ENCODE measurements around the gene NTRK3.

Gene NTRK3

DNA sequence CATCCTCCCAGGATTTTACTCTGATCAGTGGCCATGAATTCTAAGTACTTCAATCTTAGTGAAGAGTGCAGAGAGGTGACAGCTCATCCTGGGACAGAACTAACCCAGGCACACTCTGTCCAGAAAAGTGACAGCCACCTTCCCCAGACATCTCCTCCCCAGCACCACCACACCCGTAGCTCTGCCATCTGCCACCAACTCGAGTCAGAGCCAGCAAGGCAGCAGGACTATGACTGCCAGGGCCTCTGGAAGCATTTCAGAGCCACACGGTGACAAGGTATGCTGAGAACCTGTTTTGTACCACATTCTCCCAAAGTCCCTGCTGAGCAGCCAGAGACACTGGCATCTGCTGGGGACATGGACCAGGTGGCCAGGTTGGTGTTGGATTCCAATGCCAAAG, 71.0 kb downstream of the NTRK3 start:
- DNase-seq (ENCODE audit: low read depth in 2 of 2) = no peak

DNA sequence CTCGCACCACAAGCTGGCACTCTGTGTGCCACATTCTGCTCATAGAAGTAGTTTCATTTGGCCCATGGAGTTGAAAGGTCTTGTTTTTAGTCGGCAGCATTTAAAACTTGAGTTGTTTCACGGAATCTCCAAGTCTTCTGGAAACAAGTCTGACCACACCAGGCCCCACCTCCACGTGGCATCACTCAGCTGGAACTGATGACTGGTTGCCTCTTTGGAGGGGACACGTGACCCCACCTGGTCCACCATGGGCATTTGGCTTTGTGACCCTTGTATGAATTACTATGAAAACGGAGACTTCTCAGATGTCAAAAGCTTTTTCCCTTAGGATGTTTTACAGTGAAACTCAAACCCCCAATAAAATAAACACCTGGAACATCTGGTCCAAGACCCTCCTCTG, 74.9 kb downstream of the NTRK3 start:
- no peak for DNase-seq (ENCODE audit: low read depth in 2 of 2)

DNA sequence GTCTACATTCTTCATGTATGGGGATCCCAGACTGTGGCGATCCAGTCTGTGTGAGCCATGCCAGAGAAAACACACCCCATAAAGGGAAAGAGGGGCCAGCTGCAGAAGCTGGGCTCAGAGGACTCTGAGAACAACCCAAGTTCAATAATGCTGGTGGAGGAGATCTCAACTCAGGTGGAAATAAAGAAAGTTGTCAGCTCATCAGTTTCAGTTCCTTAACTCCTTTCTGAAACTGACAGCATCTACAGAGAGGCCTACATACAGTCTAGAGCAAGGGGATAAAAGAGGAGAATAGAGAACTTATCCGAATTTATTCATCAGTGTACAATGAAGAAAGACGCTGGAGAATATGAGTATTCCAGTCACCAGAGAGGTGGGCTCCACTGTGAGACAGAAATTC, 77.0 kb downstream of the NTRK3 start:
- no peak for DNase-seq (ENCODE audit: low read depth in 2 of 2)

GRCh38 chr15:88178631-88179030, 77.9 kb downstream of the NTRK3 start:
- no peak for DNase-seq (ENCODE audit: low read depth in 2 of 2)

GRCh38 chr15:88177451-88177850, 79.1 kb downstream of the NTRK3 start:
- DNase-seq (ENCODE audit: low read depth in 2 of 2) = no peak

GRCh38 chr15:88174571-88174970, 82.0 kb downstream of the NTRK3 start:
- no peak for DNase-seq (ENCODE audit: low read depth in 2 of 2)

GRCh38 chr15:88166082-88166993, 90.2 kb downstream of the NTRK3 start:
- no peak for DNase-seq (ENCODE audit: low read depth in 2 of 2)

DNA sequence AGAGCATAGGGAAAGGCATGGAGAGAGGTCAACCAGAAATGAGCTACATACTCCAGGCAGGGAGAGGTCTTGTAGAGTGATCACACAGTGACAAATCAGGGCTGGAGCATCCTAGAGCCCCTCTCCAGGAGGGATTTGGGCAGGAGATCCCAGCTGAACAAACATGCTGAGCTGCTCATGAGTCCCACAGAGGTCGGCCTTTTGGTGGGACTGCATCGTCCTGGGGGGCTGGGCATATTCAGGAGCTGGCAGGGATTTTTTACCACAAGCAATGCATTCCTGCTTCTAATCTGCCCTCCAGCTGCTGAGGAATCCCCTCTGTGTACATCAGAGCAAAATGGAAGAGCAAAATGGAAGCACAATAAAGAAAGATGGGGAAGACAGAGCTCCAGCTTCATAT, 94.9 kb downstream of the NTRK3 start:
- no peak for DNase-seq (ENCODE audit: low read depth in 2 of 2)

GRCh38 chr15:88155310-88155709, 101.2 kb downstream of the NTRK3 start:
- DNase-seq (ENCODE audit: low read depth in 2 of 2) = no peak

GRCh38 chr15:88152672-88153071, 103.9 kb downstream of the NTRK3 start:
- no peak for DNase-seq (ENCODE audit: low read depth in 2 of 2)

DNA sequence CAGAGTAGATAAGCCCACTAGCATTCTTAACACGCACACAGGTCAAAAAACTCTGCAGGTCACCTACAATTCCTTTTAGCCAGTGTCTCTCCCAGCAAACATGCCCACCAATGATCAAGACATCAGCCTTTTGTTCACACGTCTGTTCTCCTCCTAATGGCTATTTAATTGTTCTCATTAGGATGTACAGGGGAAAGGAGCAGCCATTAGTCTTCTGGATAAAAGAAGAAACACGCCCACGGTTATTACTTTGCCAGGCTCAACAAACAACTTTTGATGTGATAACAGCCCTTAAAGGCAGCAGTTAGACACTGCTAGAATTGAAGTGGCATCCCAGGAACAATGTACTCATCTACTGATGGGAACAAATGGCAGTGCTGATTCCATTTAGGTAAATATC, 108.8 kb downstream of the NTRK3 start:
- DNase-seq (ENCODE audit: low read depth in 2 of 2) = no peak

GRCh38 chr15:88144921-88145653, 111.5 kb downstream of the NTRK3 start:
- DNase-seq (ENCODE audit: low read depth in 2 of 2) = no peak

GRCh38 chr15:88142121-88142520, 114.4 kb downstream of the NTRK3 start:
- no peak for DNase-seq (ENCODE audit: low read depth in 2 of 2)

- DNase-seq (ENCODE audit: low read depth in 2 of 2) = no peak
Observed at GRCh38 chr15:88141269-88141889, 115.2 kb downstream of the NTRK3 start.

GRCh38 chr15:88140398-88140797, 116.1 kb downstream of the NTRK3 start:
- no peak for DNase-seq (ENCODE audit: low read depth in 2 of 2)

DNA sequence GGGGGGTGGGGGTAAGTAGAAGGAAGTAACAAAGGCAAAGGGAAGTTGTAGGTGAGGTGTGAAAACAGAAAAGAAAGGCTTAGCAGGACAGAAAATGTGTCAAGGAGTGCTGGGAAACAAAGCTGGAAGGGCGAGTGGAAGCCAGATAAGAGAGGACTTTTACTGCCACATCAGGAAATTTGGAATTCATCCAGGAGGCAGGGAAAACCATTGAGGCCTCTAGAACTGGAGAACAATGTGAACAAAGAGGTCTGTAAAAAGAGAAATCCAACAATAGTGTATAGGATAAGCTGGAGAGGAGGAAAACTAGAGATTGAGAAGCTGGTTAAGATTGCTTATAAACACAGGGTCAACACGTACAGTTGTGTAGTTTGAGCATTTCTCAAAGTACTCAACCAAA, 116.6 kb downstream of the NTRK3 start:
- DNase-seq (ENCODE audit: low read depth in 2 of 2) = no peak

DNA sequence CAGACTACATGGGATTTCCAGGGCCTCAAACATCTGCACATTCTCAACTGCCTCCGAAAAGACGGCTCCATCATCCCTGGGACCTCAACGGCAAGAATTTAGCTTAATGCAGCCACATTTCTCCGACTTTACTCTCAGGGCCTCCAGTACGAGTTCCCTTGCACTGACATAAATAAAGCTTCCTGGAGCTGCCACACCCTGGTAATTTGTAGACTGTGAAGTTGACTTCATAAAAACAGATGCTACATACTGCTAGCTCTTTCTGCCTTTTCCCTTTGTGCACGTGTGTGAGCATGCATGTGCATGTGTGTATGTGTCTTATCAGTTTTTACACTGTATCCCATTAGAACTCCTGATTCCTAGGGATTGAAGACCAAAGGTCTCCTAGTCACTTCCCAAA, 122.7 kb downstream of the NTRK3 start:
- no peak for DNase-seq (ENCODE audit: low read depth in 2 of 2)

- DNase-seq (ENCODE audit: low read depth in 2 of 2) = no peak
Observed at GRCh38 chr15:88132499-88132898, 124.0 kb downstream of the NTRK3 start.

DNA sequence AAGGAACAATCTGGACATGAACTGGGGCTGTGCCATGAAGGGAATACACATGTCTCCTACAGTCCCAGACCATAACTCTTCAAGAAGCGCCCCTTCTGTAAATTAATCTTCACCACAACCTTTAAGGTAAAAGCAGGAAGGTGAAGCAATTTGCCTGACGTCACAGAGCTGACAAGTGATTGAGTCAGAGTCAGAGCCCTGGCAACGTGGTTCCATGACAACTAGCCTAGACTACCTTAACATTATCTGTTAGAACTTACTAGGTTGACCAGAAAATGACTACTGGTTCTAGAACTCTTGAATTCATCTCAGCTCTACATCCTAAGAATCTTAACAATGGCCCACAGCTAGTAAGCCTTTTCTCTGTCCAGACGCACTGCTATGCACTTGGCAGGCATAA, 124.6 kb downstream of the NTRK3 start:
- DNase-seq (ENCODE audit: low read depth in 2 of 2) = no peak

DNA sequence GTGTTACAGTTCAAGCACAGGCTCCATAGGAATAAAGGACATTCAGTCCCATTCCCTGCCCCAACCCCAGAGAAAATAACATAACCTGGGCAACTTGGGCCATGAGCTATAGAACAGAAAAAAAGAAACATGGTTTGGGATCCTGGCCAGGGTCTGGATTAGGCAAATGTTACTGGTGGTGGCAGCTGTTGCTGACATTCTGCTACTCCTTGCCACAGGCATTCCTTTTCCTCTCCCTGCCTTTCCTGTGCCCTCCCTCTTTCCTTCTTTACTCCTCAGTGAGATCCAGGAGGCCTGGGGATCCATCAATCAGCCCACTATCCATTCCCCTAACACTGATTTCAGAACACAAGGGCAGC, 129.1 kb downstream of the NTRK3 start:
- DNase-seq (ENCODE audit: low read depth in 2 of 2) = no peak

GRCh38 chr15:88126695-88127431, 129.7 kb downstream of the NTRK3 start:
- no peak for DNase-seq (ENCODE audit: low read depth in 2 of 2)

DNA sequence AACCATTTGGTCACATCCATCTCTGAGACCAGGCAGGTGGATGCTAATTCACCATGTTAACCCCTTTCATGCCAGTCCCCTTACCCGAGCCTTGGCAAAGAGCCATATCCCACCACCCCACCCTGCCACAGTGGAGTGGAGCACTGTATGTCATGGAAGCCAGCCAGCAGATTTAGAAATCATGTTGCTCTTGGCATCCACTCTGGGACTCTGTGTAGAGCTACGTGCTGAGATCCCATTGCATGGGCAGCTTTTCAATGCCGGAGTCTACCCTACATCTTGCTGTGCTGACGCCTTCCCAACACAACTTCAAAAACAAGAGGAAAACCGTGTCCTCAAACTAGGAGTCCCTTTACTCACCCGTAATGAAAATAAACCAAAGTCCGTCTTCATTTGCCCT, 131.0 kb downstream of the NTRK3 start:
- no peak for DNase-seq (ENCODE audit: low read depth in 2 of 2)

Data from stimulated activated CD8-positive, alpha-beta memory T cell treated with anti-CD3 and anti-CD28 coated beads, Interleukin-7, amount 100 ng/mL, for 1 hour (primary cell).